Kidney (tissue), 14 donors: ENCODE measurements around the gene GPATCH2L. TPM values are rescaled to one million over a fixed set of nuclear protein-coding genes. Genes with fewer than 3 reads are reported as not detected.

ENCODE experiments used
- DNase-seq, 5 donors: peaks; one replicate each; pipeline ENCODE4 v3.0.0-alpha.2; 2013 to 2020
- FAIRE-seq: peaks from 2 replicates; lab custom pipeline; 2012; peaks lifted over from hg19 to GRCh38; lab: Jason Lieb, UNC
- H3K27ac ChIP-seq, 2 donors: one replicate each; pipeline ENCODE4 v1.7.0; 2013; ENCODE audit warnings: low read depth in 2 of 2, low read length in 2 of 2, inconsistent platforms in 1 of 2
- H3K27me3 ChIP-seq: one replicate; pipeline ENCODE4 v1.7.1; 2013; ENCODE audit warnings: low read length, inconsistent platforms; ENCODE audit not compliant: control insufficient read depth, insufficient read depth
- H3K36me3 ChIP-seq, 3 donors: one replicate each; pipeline versions ENCODE4 v1.7.0 to v1.7.1; 2013; ENCODE audit warnings: low read length in 3 of 3, control low read depth in 1 of 3, inconsistent platforms in 1 of 3; ENCODE audit not compliant: insufficient read depth in 3 of 3, control insufficient read depth in 2 of 3
- H3K4me1 ChIP-seq, 3 donors: one replicate each; pipeline versions ENCODE4 v1.7.0 to v1.7.1; 2013; ENCODE audit warnings: low read length in 3 of 3, inconsistent platforms in 1 of 3, low read depth in 1 of 3; ENCODE audit not compliant: control insufficient read depth in 2 of 3, insufficient read depth in 2 of 3
- H3K4me3 ChIP-seq, 3 donors: one replicate each; pipeline versions ENCODE4 v1.7.0 to v1.8.1; 2013; ENCODE audit warnings: low read length in 3 of 3, control low read depth in 1 of 3, inconsistent platforms in 1 of 3
- H3K9ac ChIP-seq, 3 donors: one replicate each; pipeline versions ENCODE4 v1.7.0 to v1.7.1; 2013; ENCODE audit warnings: low read length in 3 of 3, control low read depth in 1 of 3, inconsistent platforms in 1 of 3
- H3K9me3 ChIP-seq, 3 donors: one replicate each; pipeline versions ENCODE4 v1.7.0 to v1.7.1; 2013; ENCODE audit warnings: low read length in 3 of 3, control low read depth in 1 of 3, inconsistent platforms in 1 of 3; ENCODE audit not compliant: control insufficient read depth in 2 of 3, insufficient read depth in 1 of 3
- intact Hi-C: fragments of 100-400 bp; cut with DNase I; formaldehyde crosslinking; loops from one replicate; pipeline ENCODE4 v1.11.1; 2022
- polyA plus RNA-seq: library from polyadenylated mRNA; stranded (reverse); fragments of 350-450 nt; fragmentation: Illumina TruSeq; extraction: RNeasy Lipid Tissue Mini Kit (QIAGEN cat#74804); gene quantifications from one replicate; pipeline ENCODE4 v1.2.3, GENCODE V29; 2014; ENCODE audit warnings: low read depth, low replicate concordance; ENCODE audit not compliant: insufficient read depth
- total RNA-seq: library from RNA; stranded (reverse); fragmentation: NEBNext Ultra II Directional; extraction: Animal tissue kit (Norgen Biotek cat#: 25700); gene quantifications from one replicate; pipeline ENCODE4 v1.2.1, GENCODE V29; 2021
- TF ChIP-seq, protein P1 (sequence below): IDR thresholded peaks from 3 replicates; pipeline ENCODE4 v1.5.1; 2012; ENCODE audit warnings: mild to moderate bottlenecking, moderate library complexity, borderline replicate concordance; ENCODE audit not compliant: insufficient read depth; ENCODE audit errors: extremely low read depth
- donor health status: control.
- donor health status: control.
- donor health status: control.
- donor health status: control.
- donor health status: control.
- donor health status: DM: yes; HTN: yes; CAD: no.
- donor health status: Normal renal cell carcinoma (clear cell type).

Gene GPATCH2L
- total and polyA plus RNA-seq, 2 donors from 2014 or later = 4.1 to 50.2 TPM

DNA sequence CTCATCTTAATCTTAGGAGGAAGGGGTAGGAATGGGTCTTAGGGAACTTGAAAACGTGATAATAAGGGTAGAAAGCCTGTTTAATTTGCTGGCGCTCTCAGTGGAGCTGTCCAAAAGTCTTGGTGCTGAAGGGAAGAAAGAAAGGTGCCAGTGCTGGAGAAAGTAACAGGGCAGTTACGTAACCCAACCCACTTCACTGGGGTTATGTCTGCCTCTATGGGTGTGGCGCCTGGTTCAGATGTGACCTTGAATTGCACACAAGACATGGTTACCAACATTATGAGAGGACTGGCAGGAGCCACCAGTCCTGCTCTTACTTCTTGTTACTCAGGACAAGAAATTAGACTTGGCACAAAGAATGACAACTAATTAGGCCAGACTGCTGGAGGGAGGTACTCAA is 18.6 kb upstream of the GPATCH2L start:
- FAIRE-seq = no peak
- peaks cover 11% of the 10 kb centered on the region for H3K27me3 ChIP-seq
- no peaks in the 10 kb centered on the region for H3K9me3 ChIP-seq
- H3K9ac ChIP-seq = no peak overlapping the region
- TF ChIP-seq, protein P1, sequence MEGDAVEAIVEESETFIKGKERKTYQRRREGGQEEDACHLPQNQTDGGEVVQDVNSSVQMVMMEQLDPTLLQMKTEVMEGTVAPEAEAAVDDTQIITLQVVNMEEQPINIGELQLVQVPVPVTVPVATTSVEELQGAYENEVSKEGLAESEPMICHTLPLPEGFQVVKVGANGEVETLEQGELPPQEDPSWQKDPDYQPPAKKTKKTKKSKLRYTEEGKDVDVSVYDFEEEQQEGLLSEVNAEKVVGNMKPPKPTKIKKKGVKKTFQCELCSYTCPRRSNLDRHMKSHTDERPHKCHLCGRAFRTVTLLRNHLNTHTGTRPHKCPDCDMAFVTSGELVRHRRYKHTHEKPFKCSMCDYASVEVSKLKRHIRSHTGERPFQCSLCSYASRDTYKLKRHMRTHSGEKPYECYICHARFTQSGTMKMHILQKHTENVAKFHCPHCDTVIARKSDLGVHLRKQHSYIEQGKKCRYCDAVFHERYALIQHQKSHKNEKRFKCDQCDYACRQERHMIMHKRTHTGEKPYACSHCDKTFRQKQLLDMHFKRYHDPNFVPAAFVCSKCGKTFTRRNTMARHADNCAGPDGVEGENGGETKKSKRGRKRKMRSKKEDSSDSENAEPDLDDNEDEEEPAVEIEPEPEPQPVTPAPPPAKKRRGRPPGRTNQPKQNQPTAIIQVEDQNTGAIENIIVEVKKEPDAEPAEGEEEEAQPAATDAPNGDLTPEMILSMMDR = no peak
- no peaks in the 10 kb centered on the region for H3K4me1 ChIP-seq
- no peak overlapping the region for H3K27ac ChIP-seq
- no peak overlapping the region for H3K4me3 ChIP-seq
- peak in 3 of 5 donors; percentile 68 to 85 (median 83) for DNase-seq
- intact Hi-C loops = no loop called here
- no peaks in the 10 kb centered on the region for H3K36me3 ChIP-seq

DNA sequence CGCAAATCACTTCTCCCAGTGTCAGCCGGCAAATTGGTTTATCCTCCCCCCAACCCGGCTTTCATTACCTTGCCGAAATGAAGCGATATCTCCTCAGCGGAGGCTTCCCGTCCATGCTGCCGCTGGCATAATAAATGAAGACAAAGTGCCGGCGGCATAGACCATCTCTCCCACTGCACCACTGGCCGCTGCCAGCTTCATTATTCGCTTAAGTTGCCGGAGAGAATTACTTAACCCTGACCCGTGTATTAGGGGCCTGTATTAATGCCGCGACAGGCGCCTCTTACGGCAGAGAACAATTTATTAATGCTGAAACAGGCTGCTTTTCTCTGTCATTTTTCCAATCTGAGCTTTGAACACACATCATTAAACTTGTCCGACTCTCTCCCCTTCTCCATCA is 17.5 kb upstream of the GPATCH2L start:
- intact Hi-C loops = no loop called here
- Histone ChIP-seq H3K27me3 (peaks cover 14% of the 10 kb centered on the region), H3K4me1 (no peaks in the 10 kb centered on the region), H3K4me3 (no peak overlapping the region), H3K9me3 (no peaks in the 10 kb centered on the region), H3K9ac (no peak overlapping the region), H3K36me3 (no peaks in the 10 kb centered on the region), H3K27ac (no peak overlapping the region)
- TF ChIP-seq, protein P1 = no peak
- FAIRE-seq (no peak), DNase-seq (no peak)

DNA sequence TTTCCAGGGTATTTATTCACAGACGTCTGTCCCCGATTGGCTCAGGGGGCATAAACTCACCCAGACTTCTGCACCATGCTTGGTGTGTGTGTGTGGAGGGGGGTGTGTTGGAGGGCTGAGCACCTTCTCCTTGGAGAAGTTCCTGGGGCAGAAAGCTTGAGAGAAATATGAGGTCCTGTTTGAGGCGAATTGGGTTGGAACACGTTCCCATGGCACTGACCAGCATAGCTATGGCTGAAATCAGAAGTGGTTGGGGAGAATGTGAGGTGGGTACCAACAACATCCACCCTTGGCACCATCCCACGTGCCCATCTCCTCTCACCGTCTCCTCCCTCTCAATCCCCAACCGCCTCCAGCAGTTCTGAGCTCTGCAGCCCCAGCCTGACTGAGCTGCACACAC is 16.0 kb upstream of the GPATCH2L start:
- no peak for DNase-seq
- H3K9me3 ChIP-seq = no peaks in the 10 kb centered on the region
- no peaks in the 10 kb centered on the region for H3K36me3 ChIP-seq
- no peak for FAIRE-seq
- no peak overlapping the region for H3K9ac ChIP-seq
- intact Hi-C loops = no loop called here
- H3K4me1 ChIP-seq = no peaks in the 10 kb centered on the region
- TF ChIP-seq, protein P1 = no peak
- H3K4me3 ChIP-seq = no peak overlapping the region
- H3K27me3 ChIP-seq = peaks cover 23% of the 10 kb centered on the region
- H3K27ac ChIP-seq = no peak overlapping the region

DNA sequence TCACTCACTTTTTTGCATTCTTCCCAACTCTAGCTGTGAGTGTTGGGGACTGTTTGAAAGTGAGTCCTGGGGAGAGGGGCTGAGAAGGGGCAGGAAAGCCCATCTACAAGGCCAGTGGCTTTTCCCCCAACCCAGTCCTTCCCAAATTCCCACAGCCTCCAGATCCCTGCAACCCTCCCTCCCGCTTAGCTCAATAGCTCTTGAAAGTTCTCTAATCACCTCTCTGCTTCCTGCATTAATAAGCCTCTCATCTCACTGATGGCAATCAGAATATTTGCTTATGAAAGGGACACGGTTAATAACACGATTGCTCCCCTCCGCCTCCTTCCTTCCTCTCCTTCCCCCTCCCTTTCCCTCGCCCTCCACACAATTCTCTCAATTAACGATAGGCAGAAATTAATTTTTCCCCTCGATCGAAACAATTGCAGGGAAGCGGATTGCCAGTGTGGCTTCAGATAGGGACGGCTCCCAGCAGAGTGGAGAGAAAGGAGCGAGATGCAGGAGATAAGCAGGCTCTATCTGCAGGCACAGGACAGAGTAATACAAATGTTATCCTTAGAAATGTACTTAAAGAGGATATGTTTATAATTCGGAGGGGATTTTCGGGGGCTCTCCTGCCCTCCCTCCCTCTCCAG is 15.1 kb upstream of the GPATCH2L start:
- no peak overlapping the region for H3K4me3 ChIP-seq
- FAIRE-seq = no peak
- H3K4me1 ChIP-seq = no peaks in the 10 kb centered on the region
- no peak overlapping the region for H3K27ac ChIP-seq
- H3K9ac ChIP-seq = no peak overlapping the region
- no peak for DNase-seq
- H3K9me3 ChIP-seq = no peaks in the 10 kb centered on the region
- H3K36me3 ChIP-seq = no peaks in the 10 kb centered on the region
- intact Hi-C loops = no loop called here
- TF ChIP-seq, protein P1 = no peak
- peaks cover 23% of the 10 kb centered on the region for H3K27me3 ChIP-seq
